H9 (cell line): ENCODE measurements around the gene MBLAC2. TPM values are rescaled to one million over a fixed set of nuclear protein-coding genes. Genes with fewer than 3 reads are reported as not detected.

Source experiments
- DNase-seq: peaks from one replicate; pipeline ENCODE4 v3.0.0-alpha.2; 2017
- H2AFZ ChIP-seq: one replicate; pipeline ENCODE4 v1.6.1; 2013; ENCODE audit warnings: mild to moderate bottlenecking, low read length, control low read depth, moderate library complexity
- H2AK5ac ChIP-seq: 2 replicates; pipeline ENCODE4 v1.6.1; 2013; ENCODE audit warnings: low read length, control low read depth, mixed read lengths; ENCODE audit not compliant: insufficient read length
- H2BK120ac ChIP-seq: one replicate; pipeline ENCODE4 v1.6.1; 2013; ENCODE audit warnings: low read depth, mild to moderate bottlenecking, low read length, control low read depth, inconsistent platforms; ENCODE audit not compliant: poor library complexity, severe bottlenecking
- H2BK12ac ChIP-seq: 2 replicates; pipeline ENCODE4 v1.6.1; 2013; ENCODE audit warnings: low read length, control low read depth, mixed read lengths, low read depth; ENCODE audit not compliant: insufficient read length
- H2BK15ac ChIP-seq: 2 replicates; pipeline ENCODE4 v1.6.1; 2013; ENCODE audit warnings: low read depth, low read length, control low read depth
- H2BK20ac ChIP-seq: one replicate; pipeline ENCODE4 v1.6.1; 2013; ENCODE audit warnings: low read depth, mild to moderate bottlenecking, low read length, control low read depth, inconsistent platforms; ENCODE audit not compliant: poor library complexity, severe bottlenecking
- H2BK5ac ChIP-seq: 2 replicates; pipeline ENCODE4 v1.6.1; 2013; ENCODE audit warnings: low read length, control low read depth, mixed read lengths; ENCODE audit not compliant: insufficient read length
- H3K14ac ChIP-seq: 2 replicates; pipeline ENCODE4 v1.6.1; 2013; ENCODE audit warnings: low read length, control low read depth; ENCODE audit not compliant: insufficient read depth
- H3K18ac ChIP-seq: 2 replicates; pipeline ENCODE4 v1.6.1; 2013; ENCODE audit warnings: low read depth, mild to moderate bottlenecking, mixed read lengths, low read length, control low read depth; ENCODE audit not compliant: insufficient read length
- H3K23ac ChIP-seq: 2 replicates; pipeline ENCODE4 v1.6.1; 2013; ENCODE audit warnings: low read length, control low read depth, mixed read lengths, low read depth; ENCODE audit not compliant: insufficient read length
- H3K23me2 ChIP-seq: 2 replicates; pipeline ENCODE4 v1.6.1; 2013; ENCODE audit warnings: low read depth, mild to moderate bottlenecking, mixed read lengths, low read length, control low read depth; ENCODE audit not compliant: insufficient read length, poor library complexity, severe bottlenecking
- H3K27ac ChIP-seq: 2 replicates; pipeline ENCODE4 v1.5.1; 2013; ENCODE audit warnings: low read length, control low read depth, mixed read lengths, low read depth; ENCODE audit not compliant: insufficient read length
- H3K27me3 ChIP-seq: 2 replicates; pipeline ENCODE4 v1.6.1; 2013; ENCODE audit warnings: low read length, control low read depth, inconsistent platforms; ENCODE audit not compliant: insufficient read depth
- H3K4ac ChIP-seq: 2 replicates; pipeline ENCODE4 v1.6.1; 2013; ENCODE audit warnings: low read depth, mild to moderate bottlenecking, control low read depth, inconsistent platforms, low read length, moderate library complexity
- H3K4me1 ChIP-seq: 2 replicates; pipeline ENCODE4 v1.6.1; 2013; ENCODE audit warnings: low read length, control low read depth, inconsistent platforms; ENCODE audit not compliant: insufficient read depth
- H3K4me2 ChIP-seq: 2 replicates; pipeline ENCODE4 v1.6.1; 2013; ENCODE audit warnings: low read length, control low read depth, mixed read lengths; ENCODE audit not compliant: insufficient read length, insufficient read depth
- H3K56ac ChIP-seq: 2 replicates; pipeline ENCODE4 v1.6.1; 2013; ENCODE audit warnings: low read depth, mild to moderate bottlenecking, mixed read lengths, low read length, control low read depth; ENCODE audit not compliant: insufficient read length
- H3K79me1 ChIP-seq: 2 replicates; pipeline ENCODE4 v1.6.1; 2013; ENCODE audit warnings: low read depth, mild to moderate bottlenecking, moderate library complexity, low read length, control low read depth, inconsistent platforms; ENCODE audit not compliant: insufficient read depth, poor library complexity, severe bottlenecking
- H3K79me2 ChIP-seq: 2 replicates; pipeline ENCODE4 v1.6.1; 2013; ENCODE audit warnings: low read length, control low read depth, inconsistent platforms; ENCODE audit not compliant: insufficient read depth
- H3K9ac ChIP-seq: 2 replicates; pipeline ENCODE4 v1.6.1; 2013; ENCODE audit warnings: low read length, control low read depth, mixed read lengths; ENCODE audit not compliant: insufficient read length; ENCODE audit errors: extremely low read depth
- H3K9me3 ChIP-seq: one replicate; pipeline ENCODE4 v1.6.1; 2013; ENCODE audit warnings: low read depth, low read length, inconsistent platforms; ENCODE audit not compliant: control insufficient read depth
- H3T11ph ChIP-seq: one replicate; pipeline ENCODE4 v1.6.1; 2013; ENCODE audit warnings: mild to moderate bottlenecking, low read length, control low read depth, inconsistent platforms
- H4K20me1 ChIP-seq: one replicate; pipeline ENCODE4 v1.6.1; 2013; ENCODE audit not compliant: control insufficient read depth, insufficient read length, insufficient read depth
- H4K5ac ChIP-seq: 2 replicates; pipeline ENCODE4 v1.6.1; 2013; ENCODE audit warnings: low read depth, mild to moderate bottlenecking, mixed read lengths, low read length, control low read depth; ENCODE audit not compliant: insufficient read length
- H4K8ac ChIP-seq: replicated peaks from 2 replicates; pipeline ENCODE4 v1.6.1; 2013; ENCODE audit warnings: low read length, control low read depth, mixed read lengths, low read depth; ENCODE audit not compliant: insufficient read length
- H4K91ac ChIP-seq: 2 replicates; pipeline ENCODE4 v1.6.1; 2013; ENCODE audit warnings: low read depth, mild to moderate bottlenecking, moderate library complexity, mixed read lengths, low read length, control low read depth; ENCODE audit not compliant: insufficient read length
- H3K27ac Mint-ChIP-seq, 3 experiments: 2 replicates in 2 of 3; 3 replicates in 1 of 3; pipeline ENCODE4 v1.8.0; 2020 to 2021; ENCODE audit warnings: mixed read lengths in 3 of 3, mild to moderate bottlenecking in 1 of 3, moderate library complexity in 1 of 3
- H3K27me3 Mint-ChIP-seq: 2 replicates; pipeline ENCODE4 v1.8.0; 2021; ENCODE audit warnings: low read depth, mild to moderate bottlenecking, moderate library complexity, mixed read lengths
- H3K36me3 Mint-ChIP-seq, 3 experiments: 2 replicates in 2 of 3; 3 replicates in 1 of 3; pipeline ENCODE4 v1.8.0; 2020 to 2021; ENCODE audit warnings: low read depth in 3 of 3, mixed read lengths in 3 of 3; ENCODE audit not compliant: insufficient read depth in 1 of 3
- H3K4me1 Mint-ChIP-seq, 2 experiments: 2 replicates each; pipeline ENCODE4 v1.8.0; 2020; ENCODE audit warnings: mixed read lengths in 2 of 2
- H3K4me3 Mint-ChIP-seq, 2 experiments: 2 replicates in 1 of 2; 3 replicates in 1 of 2; pipeline ENCODE4 v1.8.0; 2020 to 2021; ENCODE audit warnings: mild to moderate bottlenecking in 2 of 2, mixed read lengths in 2 of 2, moderate library complexity in 1 of 2
- H3K9me3 Mint-ChIP-seq, 2 experiments: 2 replicates in 1 of 2; 3 replicates in 1 of 2; pipeline ENCODE4 v1.8.0; 2020; ENCODE audit warnings: mild to moderate bottlenecking in 2 of 2, mixed read lengths in 2 of 2, moderate library complexity in 1 of 2
- WGBS: extraction: QIAGEN DNeasy Blood & Tissue Kit; methylation state at CpG from one replicate; pipeline ENCODE4 v1.1.7; 2013; ENCODE audit warnings: missing lambda C conversion rate, low lambda C conversion rate, mixed read lengths; ENCODE audit not compliant: insufficient read length; ENCODE audit errors: extremely low coverage; 5-methylcytosine and 5-hydroxymethylcytosine counted together
- total RNA-seq: library from RNA; stranded (reverse); gene quantifications from 2 replicates; pipeline ENCODE4 v1.2.1, GENCODE V29; 2021
- TF ChIP-seq, protein P1 (sequence below): fragments of 200-600 bp; sonication (generic); conservative IDR thresholded peaks from 3 replicates; pipeline ENCODE4 v1.8.0; 2021; ENCODE audit warnings: antibody characterized with exemption, mild to moderate bottlenecking

The MBLAC2 gene
- total RNA-seq, 1 experiment from 2014 or later = 4.9 TPM

DNA sequence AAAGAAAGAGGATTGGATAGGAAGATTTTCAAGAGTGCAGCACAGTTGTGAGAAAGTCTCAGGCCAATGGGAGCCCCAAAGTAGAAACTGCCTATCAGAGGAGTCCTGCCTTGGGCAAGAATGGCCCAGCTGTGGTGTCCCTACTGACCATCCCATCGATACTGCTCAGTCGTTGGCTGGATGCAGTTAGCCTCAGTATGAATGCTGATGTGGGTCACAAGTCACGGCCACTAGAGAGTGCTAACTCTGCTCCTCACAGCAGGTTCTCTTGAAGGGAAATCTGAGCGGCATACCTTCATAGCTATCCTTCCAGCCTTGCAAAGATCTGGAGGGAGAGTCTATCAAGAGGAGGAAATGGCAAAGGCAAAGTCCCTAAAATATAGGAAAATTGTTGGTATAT is 53.4 kb downstream of the MBLAC2 start:
- Histone ChIP-seq H3T11ph (no peak overlapping the region), H2BK5ac (no peak overlapping the region), H4K20me1 (no peaks in the 10 kb centered on the region), H3K9ac (no peak overlapping the region), H2BK120ac (no peak overlapping the region), H2AK5ac (no peak overlapping the region), H3K4ac (no peak overlapping the region), H3K79me2 (no peaks in the 10 kb centered on the region), H3K56ac (no peak overlapping the region), H3K14ac (no peak overlapping the region), H2AFZ (no peak overlapping the region), H3K23me2 (no peaks in the 10 kb centered on the region), H3K27ac (no peak overlapping the region), H3K4me2 (no peak overlapping the region), H2BK15ac (no peak overlapping the region), H3K27me3 (no peaks in the 10 kb centered on the region), H2BK12ac (no peak overlapping the region), H4K91ac (no peak overlapping the region), H3K79me1 (no peaks in the 10 kb centered on the region), H3K4me1 (no peaks in the 10 kb centered on the region), H4K8ac (no peak overlapping the region), H3K18ac (no peak overlapping the region), H3K23ac (no peak overlapping the region), H3K9me3 (no peaks in the 10 kb centered on the region), H4K5ac (no peak overlapping the region), H2BK20ac (no peak overlapping the region)
- no peaks in the 10 kb centered on the region; the same call in 1 of the 2 replicates for H3K27me3 Mint-ChIP-seq
- peaks cover 3 to 7% of the 10 kb centered on the region in 2 experiments for H3K4me1 Mint-ChIP-seq
- peak; percentile 77 for DNase-seq
- H3K36me3 Mint-ChIP-seq = no peaks in the 10 kb centered on the region
- no CpG with 5 or more reads among the region's 4 CpGs for WGBS
- no peak overlapping the region for H3K4me3 Mint-ChIP-seq
- H3K9me3 Mint-ChIP-seq = no peaks in the 10 kb centered on the region
- no peak overlapping the region for H3K27ac Mint-ChIP-seq
- TF ChIP-seq, protein P1, sequence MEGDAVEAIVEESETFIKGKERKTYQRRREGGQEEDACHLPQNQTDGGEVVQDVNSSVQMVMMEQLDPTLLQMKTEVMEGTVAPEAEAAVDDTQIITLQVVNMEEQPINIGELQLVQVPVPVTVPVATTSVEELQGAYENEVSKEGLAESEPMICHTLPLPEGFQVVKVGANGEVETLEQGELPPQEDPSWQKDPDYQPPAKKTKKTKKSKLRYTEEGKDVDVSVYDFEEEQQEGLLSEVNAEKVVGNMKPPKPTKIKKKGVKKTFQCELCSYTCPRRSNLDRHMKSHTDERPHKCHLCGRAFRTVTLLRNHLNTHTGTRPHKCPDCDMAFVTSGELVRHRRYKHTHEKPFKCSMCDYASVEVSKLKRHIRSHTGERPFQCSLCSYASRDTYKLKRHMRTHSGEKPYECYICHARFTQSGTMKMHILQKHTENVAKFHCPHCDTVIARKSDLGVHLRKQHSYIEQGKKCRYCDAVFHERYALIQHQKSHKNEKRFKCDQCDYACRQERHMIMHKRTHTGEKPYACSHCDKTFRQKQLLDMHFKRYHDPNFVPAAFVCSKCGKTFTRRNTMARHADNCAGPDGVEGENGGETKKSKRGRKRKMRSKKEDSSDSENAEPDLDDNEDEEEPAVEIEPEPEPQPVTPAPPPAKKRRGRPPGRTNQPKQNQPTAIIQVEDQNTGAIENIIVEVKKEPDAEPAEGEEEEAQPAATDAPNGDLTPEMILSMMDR = peak; percentile 57
